ENCODE results near the gene MYBPC1.

GRCh38 chr12:101729842-101730241 is 135.1 kb downstream of the MYBPC1 start:
- TF ChIP-seq POLR2A (IDR thresholded peaks at IDR 0.05) (no peak), CTCF (IDR thresholded peaks at IDR 0.05) (no peak)
